IMR-90 (cell line): ENCODE measurements around the gene GTF2H1. TPM values are rescaled to one million over a fixed set of nuclear protein-coding genes. Genes with fewer than 3 reads are reported as not detected.

Experiments used
- ATAC-seq: fragments of 200-7000 bp; cut with Tn5 transposase; 2 replicates; pipeline ENCODE4 v1.9.1; 2020; ENCODE audit warnings: low read depth, mild to moderate bottlenecking, moderate library complexity
- BruUV-seq: library from RNA; stranded (reverse); fragments of 400-500 nt; replicated peaks from 2 replicates; lab custom pipeline; 2021; lab: Mats Ljungman, UMichigan
- CTCF ChIA-PET: fragments of 300-600 bp; formaldehyde crosslinking; extraction: SDS; loops from one replicate; lab custom pipeline; 2021; ENCODE audit warnings: antibody characterized with exemption; lab: Yijun Ruan, JAX
- POLR2A ChIA-PET: fragments of 300-600 bp; sonication (Branson Sonifier 250); formaldehyde crosslinking; loops from one replicate; lab custom pipeline; 2022; ENCODE audit warnings: antibody characterized with exemption; ENCODE audit not compliant: unreplicated experiment; lab: Charles Lee
- DNase-seq: peaks from one replicate; pipeline ENCODE4 v3.0.0; 2013
- H2AFZ ChIP-seq: replicated peaks from 2 replicates; pipeline ENCODE3; 2013; ENCODE audit warnings: low read length, mild to moderate bottlenecking; ENCODE audit not compliant: poor library complexity
- H2AK5ac ChIP-seq: 2 replicates; pipeline ENCODE4 v1.6.1; 2013; ENCODE audit warnings: low read depth, low read length, inconsistent platforms
- H2AK9ac ChIP-seq: replicated peaks from 2 replicates; pipeline ENCODE3; 2013; ENCODE audit warnings: mild to moderate bottlenecking, low read depth, low read length, moderate library complexity; ENCODE audit not compliant: poor library complexity
- H2BK120ac ChIP-seq: 2 replicates; pipeline ENCODE4 v1.6.1; 2013; ENCODE audit warnings: low read depth, low read length, inconsistent platforms
- H2BK15ac ChIP-seq: 3 replicates; pipeline ENCODE4 v1.6.1; 2013; ENCODE audit warnings: low read depth, low read length, inconsistent platforms
- H2BK20ac ChIP-seq: 2 replicates; pipeline ENCODE4 v1.6.1; 2013; ENCODE audit warnings: low read depth, mild to moderate bottlenecking, inconsistent platforms, low read length, moderate library complexity
- H2BK5ac ChIP-seq: 2 replicates; pipeline ENCODE4 v1.6.1; 2013; ENCODE audit warnings: mild to moderate bottlenecking, low read depth, low read length, inconsistent platforms; ENCODE audit not compliant: poor library complexity, severe bottlenecking
- H3K14ac ChIP-seq: replicated peaks from 2 replicates; pipeline ENCODE4 v1.6.1; 2013; ENCODE audit warnings: low read depth, low read length, inconsistent platforms
- H3K18ac ChIP-seq: 2 replicates; pipeline ENCODE4 v1.6.1; 2013; ENCODE audit warnings: low read depth, low read length, control low read depth
- H3K23ac ChIP-seq: 2 replicates; pipeline ENCODE4 v1.6.1; 2013; ENCODE audit warnings: low read depth, low read length, inconsistent platforms
- H3K27ac ChIP-seq: 2 replicates; pipeline ENCODE4 v1.5.1; 2013; ENCODE audit warnings: mild to moderate bottlenecking, control low read depth, low read length; ENCODE audit not compliant: insufficient read depth
- H3K27me3 ChIP-seq: 2 replicates; pipeline ENCODE4 v1.6.1; 2013; ENCODE audit warnings: low read length; ENCODE audit not compliant: control insufficient read depth, insufficient read depth
- H3K36me3 ChIP-seq: 2 replicates; pipeline ENCODE4 v1.6.1; 2013; ENCODE audit warnings: low read length, mixed read lengths; ENCODE audit not compliant: control insufficient read depth, insufficient read depth
- H3K4ac ChIP-seq: 2 replicates; pipeline ENCODE4 v1.6.1; 2013; ENCODE audit warnings: low read depth, low read length, inconsistent platforms
- H3K4me1 ChIP-seq: 2 replicates; pipeline ENCODE4 v1.6.1; 2013; ENCODE audit warnings: low read length, mixed read lengths; ENCODE audit not compliant: control insufficient read depth, insufficient read depth
- H3K4me2 ChIP-seq: 2 replicates; pipeline ENCODE4 v1.6.1; 2013; ENCODE audit warnings: low read depth, mild to moderate bottlenecking, control low read depth, low read length, moderate library complexity
- H3K4me3 ChIP-seq: 2 replicates; pipeline ENCODE4 v1.5.1; 2013; ENCODE audit warnings: low read depth, mild to moderate bottlenecking, control low read depth, low read length, moderate library complexity; ENCODE audit not compliant: insufficient read depth
- H3K56ac ChIP-seq: 2 replicates; pipeline ENCODE4 v1.6.1; 2013; ENCODE audit warnings: low read length, inconsistent platforms; ENCODE audit not compliant: insufficient read depth; ENCODE audit errors: extremely low read depth
- H3K79me1 ChIP-seq, 2 experiments: 2 replicates each; pipeline ENCODE4 v1.6.1; 2013; ENCODE audit warnings: low read length in 2 of 2, inconsistent platforms in 1 of 2, low read depth in 1 of 2
- H3K9ac ChIP-seq: 2 replicates; pipeline ENCODE4 v1.6.1; 2013; ENCODE audit warnings: low read depth, low read length, control low read depth
- H3K9me1 ChIP-seq: 2 replicates; pipeline ENCODE4 v1.6.1; 2013; ENCODE audit warnings: low read length, inconsistent platforms; ENCODE audit not compliant: insufficient read depth
- H3K9me3 ChIP-seq: 2 replicates; pipeline ENCODE4 v1.6.1; 2013; ENCODE audit warnings: low read length; ENCODE audit not compliant: control insufficient read depth, insufficient read depth
- H4K20me1 ChIP-seq: 2 replicates; pipeline ENCODE4 v1.6.1; 2013; ENCODE audit warnings: low read length, inconsistent platforms; ENCODE audit not compliant: insufficient read depth
- H4K5ac ChIP-seq: 2 replicates; pipeline ENCODE4 v1.6.1; 2013; ENCODE audit warnings: mild to moderate bottlenecking, low read depth, low read length, control low read depth
- H4K8ac ChIP-seq, 2 experiments: 2 replicates each; pipeline ENCODE4 v1.6.1; 2013; ENCODE audit warnings: low read depth in 2 of 2, low read length in 2 of 2, control low read depth in 1 of 2, inconsistent platforms in 1 of 2
- H4K91ac ChIP-seq: 2 replicates; pipeline ENCODE4 v1.6.1; 2013; ENCODE audit warnings: low read depth, low read length, inconsistent platforms; ENCODE audit not compliant: insufficient read depth
- BHLHE40 ChIP-seq: fragments of 150-350 bp; IDR thresholded peaks from 2 replicates; pipeline ENCODE4 v1.6.1; 2016; ENCODE audit warnings: mild to moderate bottlenecking, low read depth, low read length
- CEBPB ChIP-seq: IDR thresholded peaks from 2 replicates; pipeline ENCODE4 v1.6.1; 2012; ENCODE audit warnings: low read depth, low read length, improper control_type of control experiment
- ELK1 ChIP-seq: fragments of 150-350 bp; IDR thresholded peaks from 2 replicates; pipeline ENCODE4 v1.6.1; 2016; ENCODE audit warnings: low read depth, mild to moderate bottlenecking, low read length, moderate library complexity, borderline replicate concordance
- FOS ChIP-seq: fragments of 150-350 bp; IDR thresholded peaks from 2 replicates; pipeline ENCODE4 v1.6.1; 2016; ENCODE audit warnings: low read depth, low read length
- MAFK ChIP-seq: IDR thresholded peaks from 2 replicates; pipeline ENCODE4 v1.6.1; 2012; ENCODE audit warnings: low read depth, low read length, improper control_type of control experiment
- MAZ ChIP-seq: IDR thresholded peaks from 2 replicates; pipeline ENCODE4 v1.6.1; 2012; ENCODE audit warnings: low read depth, mild to moderate bottlenecking, low read length, improper control_type of control experiment, moderate library complexity, borderline replicate concordance
- MXI1 ChIP-seq: IDR thresholded peaks from 2 replicates; pipeline ENCODE4 v1.6.1; 2012; ENCODE audit warnings: low read depth, mild to moderate bottlenecking, low read length, moderate library complexity, borderline replicate concordance
- NFE2L2 ChIP-seq: fragments of 150-350 bp; IDR thresholded peaks from 2 replicates; pipeline ENCODE4 v1.6.1; 2016; ENCODE audit warnings: low read depth, mild to moderate bottlenecking, low read length
- POLR2A ChIP-seq: IDR thresholded peaks from 2 replicates; pipeline ENCODE4 v1.6.1; 2012; ENCODE audit warnings: mild to moderate bottlenecking, low read depth, low read length
- RAD21 ChIP-seq: IDR thresholded peaks from 2 replicates; pipeline ENCODE4 v1.6.1; 2012; ENCODE audit warnings: low read length, improper control_type of control experiment
- RCOR1 ChIP-seq: IDR thresholded peaks from 2 replicates; pipeline ENCODE4 v1.6.1; 2012; ENCODE audit warnings: mild to moderate bottlenecking, low read length, improper control_type of control experiment; ENCODE audit not compliant: insufficient replicate concordance
- SMC3 ChIP-seq: fragments of 150-350 bp; IDR thresholded peaks from 2 replicates; pipeline ENCODE4 v1.6.1; 2016; ENCODE audit warnings: low read depth, mild to moderate bottlenecking, antibody characterized with exemption, low read length, moderate library complexity
- dilution Hi-C: fragments of 300-500 bp; cut with HindIII; formaldehyde crosslinking; loops from one replicate; pipeline ENCODE4 v1.14.3; 2018; ENCODE audit warnings: low sequenced_read_pairs; ENCODE audit not compliant: unreplicated experiment
- in situ Hi-C: fragments of 300-500 bp; cut with MboI; formaldehyde crosslinking; loops from 3 replicates; pipeline ENCODE4 v1.14.3; 2019; ENCODE audit warnings: low sequenced_read_pairs, inconsistent platforms, mixed read lengths
- intact Hi-C: fragments of 100-400 bp; cut with micrococcal nuclease; formaldehyde crosslinking; loops from 2 replicates; pipeline ENCODE4 v1.10.0; 2022
- polyA plus RNA-seq, 3 experiments: library from polyadenylated mRNA; depleted of rRNA; stranded (reverse); fragments of >200 nt; gene quantifications; 2 replicates each; pipeline ENCODE4 v1.2.3, GENCODE V29; 2012; ENCODE audit warnings: low replicate concordance in 1 of 3
- total RNA-seq: library from RNA; depleted of rRNA; stranded (reverse); fragments of >200 nt; gene quantifications from 2 replicates; pipeline ENCODE4 v1.2.3, GENCODE V29; 2012
- TF ChIP-seq, protein P1 (sequence below): conservative IDR thresholded peaks from 2 replicates; pipeline ENCODE4 v1.5.1; 2012; ENCODE audit warnings: mild to moderate bottlenecking, low read depth, low read length, improper control_type of control experiment
- TF ChIP-seq, protein P2 (sequence below): fragments of 150-350 bp; IDR thresholded peaks from 2 replicates; pipeline ENCODE4 v1.6.1; 2017; ENCODE audit warnings: mild to moderate bottlenecking, antibody characterized with exemption, low read length, low read depth

The GTF2H1 gene
- total and polyA plus RNA-seq, 2 of the 4 experiments (the other 2 are of a cell fraction), result 25.0 to 67.0 TPM

DNA sequence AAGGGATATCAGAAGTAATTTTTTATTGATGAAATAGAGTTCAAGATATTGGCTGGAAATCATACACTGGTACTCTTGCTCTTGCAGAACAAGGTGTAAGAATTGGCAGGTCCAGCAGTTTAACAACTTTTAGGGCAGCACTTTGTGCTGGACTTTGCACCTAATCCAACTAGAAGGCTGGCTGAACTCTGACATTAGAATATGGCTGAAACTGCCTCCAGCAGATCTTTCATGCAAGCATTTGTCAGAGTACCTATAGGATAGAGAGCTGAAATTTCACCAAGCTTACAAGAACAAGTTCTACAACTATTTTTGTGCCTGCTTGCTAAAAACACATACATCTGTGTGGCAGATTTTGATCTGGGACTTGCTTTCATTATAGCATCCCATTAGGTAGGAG is 17.6 kb upstream of the GTF2H1 start:
- no peak for DNase-seq
- Histone ChIP-seq H3K9me3 (no peaks in the 10 kb centered on the region), H2BK20ac (no peak overlapping the region), H2AFZ (no peak overlapping the region), H3K4ac (no peak overlapping the region), H3K36me3 (peaks cover 15% of the 10 kb centered on the region), H3K18ac (no peak overlapping the region), H2BK120ac (no peak overlapping the region), H3K4me2 (no peak overlapping the region), H2BK15ac (no peak overlapping the region), H3K79me1 (no peaks in the 10 kb centered on the region; a peak in 2 of 4 replicates), H3K23ac (no peak overlapping the region), H3K4me1 (no peaks in the 10 kb centered on the region), H4K20me1 (no peaks in the 10 kb centered on the region), H4K8ac (no peak overlapping the region), H3K56ac (no peak overlapping the region), H4K91ac (no peak overlapping the region; the same call in 1 of the 2 replicates), H2AK9ac (no peak overlapping the region), H3K9me1 (no peaks in the 10 kb centered on the region), H3K4me3 (no peak overlapping the region), H3K9ac (no peak overlapping the region), H3K14ac (no peak overlapping the region), H2BK5ac (no peak overlapping the region), H2AK5ac (no peak overlapping the region), H3K27me3 (no peaks in the 10 kb centered on the region), H4K5ac (no peak overlapping the region), H3K27ac (no peak overlapping the region)
- BruUV-seq, result no TSS peak
- POLR2A ChIA-PET, result no interaction called here
- CTCF ChIA-PET, result no interaction called here
- in situ Hi-C loops, result no loop called here
- TF ChIP-seq MAFK, result no peak
- TF ChIP-seq, protein P1, sequence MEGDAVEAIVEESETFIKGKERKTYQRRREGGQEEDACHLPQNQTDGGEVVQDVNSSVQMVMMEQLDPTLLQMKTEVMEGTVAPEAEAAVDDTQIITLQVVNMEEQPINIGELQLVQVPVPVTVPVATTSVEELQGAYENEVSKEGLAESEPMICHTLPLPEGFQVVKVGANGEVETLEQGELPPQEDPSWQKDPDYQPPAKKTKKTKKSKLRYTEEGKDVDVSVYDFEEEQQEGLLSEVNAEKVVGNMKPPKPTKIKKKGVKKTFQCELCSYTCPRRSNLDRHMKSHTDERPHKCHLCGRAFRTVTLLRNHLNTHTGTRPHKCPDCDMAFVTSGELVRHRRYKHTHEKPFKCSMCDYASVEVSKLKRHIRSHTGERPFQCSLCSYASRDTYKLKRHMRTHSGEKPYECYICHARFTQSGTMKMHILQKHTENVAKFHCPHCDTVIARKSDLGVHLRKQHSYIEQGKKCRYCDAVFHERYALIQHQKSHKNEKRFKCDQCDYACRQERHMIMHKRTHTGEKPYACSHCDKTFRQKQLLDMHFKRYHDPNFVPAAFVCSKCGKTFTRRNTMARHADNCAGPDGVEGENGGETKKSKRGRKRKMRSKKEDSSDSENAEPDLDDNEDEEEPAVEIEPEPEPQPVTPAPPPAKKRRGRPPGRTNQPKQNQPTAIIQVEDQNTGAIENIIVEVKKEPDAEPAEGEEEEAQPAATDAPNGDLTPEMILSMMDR, result no peak
- no peak for TF ChIP-seq POLR2A
- TF ChIP-seq MAZ, result no peak
- no peak for TF ChIP-seq CEBPB
- TF ChIP-seq MXI1, result no peak
- no peak for TF ChIP-seq BHLHE40
- TF ChIP-seq, protein P2, sequence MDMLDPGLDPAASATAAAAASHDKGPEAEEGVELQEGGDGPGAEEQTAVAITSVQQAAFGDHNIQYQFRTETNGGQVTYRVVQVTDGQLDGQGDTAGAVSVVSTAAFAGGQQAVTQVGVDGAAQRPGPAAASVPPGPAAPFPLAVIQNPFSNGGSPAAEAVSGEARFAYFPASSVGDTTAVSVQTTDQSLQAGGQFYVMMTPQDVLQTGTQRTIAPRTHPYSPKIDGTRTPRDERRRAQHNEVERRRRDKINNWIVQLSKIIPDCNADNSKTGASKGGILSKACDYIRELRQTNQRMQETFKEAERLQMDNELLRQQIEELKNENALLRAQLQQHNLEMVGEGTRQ, result no peak
- no peak for TF ChIP-seq ELK1
- no peak for TF ChIP-seq SMC3
- TF ChIP-seq RAD21, result no peak
- no peak for TF ChIP-seq NFE2L2
- no peak for TF ChIP-seq FOS
- no peak for TF ChIP-seq RCOR1
- ATAC-seq, result no peak
- intact Hi-C loops, result no loop called here
- dilution Hi-C loops, result no loop called here
